Ishikawa (cell line): ENCODE data around the gene MOCS1.

Experiments
- CEBPB ChIP-seq: IDR thresholded peaks from 2 replicates; pipeline ENCODE4 v1.6.1; 2012
- CREB1 ChIP-seq: IDR thresholded peaks from 2 replicates; pipeline ENCODE4 v1.6.1; 2012; ENCODE audit warnings: low read depth
- EGR1 ChIP-seq: IDR thresholded peaks from 2 replicates; pipeline ENCODE4 v1.6.1; 2012
- EP300 ChIP-seq: IDR thresholded peaks from 2 replicates; pipeline ENCODE4 v1.6.1; 2012; ENCODE audit warnings: borderline replicate concordance
- FOXM1 ChIP-seq: IDR thresholded peaks from 2 replicates; pipeline ENCODE4 v1.6.1; 2012; ENCODE audit warnings: low read depth, borderline replicate concordance
- MAX ChIP-seq: IDR thresholded peaks from 2 replicates; pipeline ENCODE4 v1.6.1; 2012
- NFIC ChIP-seq: IDR thresholded peaks from 2 replicates; pipeline ENCODE4 v1.6.1; 2012
- RAD21 ChIP-seq: IDR thresholded peaks from 2 replicates; pipeline ENCODE4 v1.6.1; 2012; ENCODE audit warnings: low read depth
- REST ChIP-seq: IDR thresholded peaks from 2 replicates; pipeline ENCODE4 v1.6.1; 2012; ENCODE audit warnings: low read depth, mild to moderate bottlenecking
- TAF1 ChIP-seq: IDR thresholded peaks from 2 replicates; pipeline ENCODE4 v1.6.1; 2012; ENCODE audit warnings: low read depth, mild to moderate bottlenecking
- TCF12 ChIP-seq: IDR thresholded peaks from 2 replicates; pipeline ENCODE4 v1.6.1; 2012; ENCODE audit warnings: low read depth
- TEAD4 ChIP-seq: IDR thresholded peaks from 2 replicates; pipeline ENCODE4 v1.6.1; 2012
- USF1 ChIP-seq: IDR thresholded peaks from 2 replicates; pipeline ENCODE4 v1.6.1; 2012
- YY1 ChIP-seq: IDR thresholded peaks from 2 replicates; pipeline ENCODE4 v1.6.1; 2012; ENCODE audit warnings: low read depth
- ZBTB7A ChIP-seq: IDR thresholded peaks from 2 replicates; pipeline ENCODE4 v1.6.1; 2012; ENCODE audit warnings: low read depth

MOCS1 gene

GRCh38 chr6:39951716-39952115 is 17.5 kb upstream of the MOCS1 start:
- TF ChIP-seq CREB1: no peak
- TF ChIP-seq TAF1: no peak
- TF ChIP-seq EGR1: no peak
- no peak for TF ChIP-seq USF1
- no peak for TF ChIP-seq FOXM1
- no peak for TF ChIP-seq EP300
- TF ChIP-seq REST: no peak
- TF ChIP-seq YY1: no peak
- no peak for TF ChIP-seq RAD21
- no peak for TF ChIP-seq ZBTB7A
- TF ChIP-seq MAX: no peak
- no peak for TF ChIP-seq TCF12
- no peak for TF ChIP-seq NFIC
- TF ChIP-seq TEAD4: no peak
- no peak for TF ChIP-seq CEBPB

- TF ChIP-seq EP300 (no peak), CREB1 (no peak), TAF1 (no peak), CEBPB (no peak), RAD21 (no peak), USF1 (no peak), ZBTB7A (no peak), TCF12 (no peak), TEAD4 (no peak), YY1 (no peak), FOXM1 (no peak), MAX (no peak), REST (no peak), EGR1 (no peak), NFIC (no peak)
Observed at GRCh38 chr6:39951191-39951590, 16.9 kb upstream of the MOCS1 start.

- TF ChIP-seq CEBPB (no peak), TAF1 (no peak), TEAD4 (no peak)
Observed at GRCh38 chr6:39950125-39950720, 16.0 kb upstream of the MOCS1 start.

GRCh38 chr6:39948199-39948791 is 14.0 kb upstream of the MOCS1 start:
- TF ChIP-seq TEAD4 (no peak), TAF1 (no peak), REST (no peak), CREB1 (no peak), USF1 (no peak), EP300 (no peak), YY1 (no peak), TCF12 (no peak), CEBPB (no peak), FOXM1 (no peak), ZBTB7A (no peak), NFIC (no peak)
